ENCODE results near the gene CORO7.
"Not testable (repeated sequence)": the region's sequence is repeated elsewhere in the genome, so short reads cannot be mapped to it uniquely, and the experiment has no call there.

Gene CORO7

GRCh38 chr16:4347010-4347409, 69.4 kb downstream of the CORO7 start:
- FAIRE-seq (no peak), DNase-seq (ENCODE audit: insufficient read length, low spot score) (no peak)
- TF ChIP-seq POLR2A (IDR thresholded peaks at IDR 0.05; ENCODE audit: low read depth, low read length) = no peak

- no peak for DNase-seq (ENCODE audit: insufficient read length, low spot score)
- FAIRE-seq = no peak
- TF ChIP-seq POLR2A (IDR thresholded peaks at IDR 0.05; ENCODE audit: low read depth, low read length) = no peak
These were observed 70.3 kb downstream of the CORO7 start for GRCh38 chr16:4345836-4346781.

GRCh38 chr16:4344983-4345835, 71.2 kb downstream of the CORO7 start:
- TF ChIP-seq POLR2A (IDR thresholded peaks at IDR 0.05; ENCODE audit: low read depth, low read length) = no peak
- DNase-seq (ENCODE audit: insufficient read length, low spot score) (no peak), FAIRE-seq (no peak)

GRCh38 chr16:4344300-4344982, 72.0 kb downstream of the CORO7 start:
- not testable (repeated sequence) for FAIRE-seq

GRCh38 chr16:4342866-4343744, 73.3 kb downstream of the CORO7 start:
- DNase-seq (ENCODE audit: insufficient read length, low spot score) (no peak), FAIRE-seq (no peak)
- no peak for TF ChIP-seq POLR2A (IDR thresholded peaks at IDR 0.05; ENCODE audit: low read depth, low read length)

More at GRCh38 chr16:4344300-4344982, 72.0 kb downstream of the CORO7 start:
- not testable (repeated sequence) for DNase-seq (ENCODE audit: insufficient read length, low spot score)

GRCh38 chr16:4341250-4341649, 75.1 kb downstream of the CORO7 start:
- TF ChIP-seq POLR2A (IDR thresholded peaks at IDR 0.05; ENCODE audit: low read depth, low read length) = no peak
- DNase-seq (ENCODE audit: insufficient read length, low spot score) (no peak), FAIRE-seq (no peak)

GRCh38 chr16:4340443-4340842, 76.0 kb downstream of the CORO7 start:
- DNase-seq (ENCODE audit: insufficient read length, low spot score) (no peak), FAIRE-seq (no peak)
- TF ChIP-seq POLR2A (IDR thresholded peaks at IDR 0.05; ENCODE audit: low read depth, low read length) = no peak

GRCh38 chr16:4339909-4340308, 76.5 kb downstream of the CORO7 start:
- TF ChIP-seq POLR2A (IDR thresholded peaks at IDR 0.05; ENCODE audit: low read depth, low read length) = no peak
- no peak for FAIRE-seq
- no peak for DNase-seq (ENCODE audit: insufficient read length, low spot score)

GRCh38 chr16:4339455-4339854, 76.9 kb downstream of the CORO7 start:
- DNase-seq (ENCODE audit: insufficient read length, low spot score) (no peak), FAIRE-seq (no peak)
- TF ChIP-seq POLR2A (IDR thresholded peaks at IDR 0.05; ENCODE audit: low read depth, low read length) = no peak

GRCh38 chr16:4338712-4339299, 77.6 kb downstream of the CORO7 start:
- DNase-seq (ENCODE audit: insufficient read length, low spot score) = no peak
- TF ChIP-seq POLR2A (IDR thresholded peaks at IDR 0.05; ENCODE audit: low read depth, low read length) = no peak
- no peak for FAIRE-seq

- no peak for FAIRE-seq
- DNase-seq (ENCODE audit: insufficient read length, low spot score) = no peak
- TF ChIP-seq POLR2A (IDR thresholded peaks at IDR 0.05; ENCODE audit: low read depth, low read length) = no peak
These were observed 78.2 kb downstream of the CORO7 start for GRCh38 chr16:4338125-4338582.

- no peak for FAIRE-seq
- no peak for DNase-seq (ENCODE audit: insufficient read length, low spot score)
- TF ChIP-seq POLR2A (IDR thresholded peaks at IDR 0.05; ENCODE audit: low read depth, low read length) = no peak
These were observed 78.8 kb downstream of the CORO7 start for GRCh38 chr16:4337540-4338088.

All from H54 (cell line).